Liver (tissue), 9 donors: ENCODE measurements around the gene ITGB1. TPM values are rescaled to one million over a fixed set of nuclear protein-coding genes. Genes with fewer than 3 reads are reported as not detected.
"Not testable (repeated sequence)": the region's sequence is repeated elsewhere in the genome, so short reads cannot be mapped to it uniquely, and the experiment has no call there.

Experiments
- DNase-seq: peaks from one replicate; pipeline ENCODE4 v3.0.0-alpha.2; 2017; ENCODE audit warnings: low spot score
- H3K27ac ChIP-seq, 2 donors: one replicate each; pipeline ENCODE4 v1.7.0; 2013; ENCODE audit warnings: inconsistent platforms in 2 of 2, low read length in 2 of 2, control low read depth in 1 of 2, low read depth in 1 of 2, mild to moderate bottlenecking in 1 of 2
- H3K27me3 ChIP-seq, 4 donors: one replicate each; pipeline versions ENCODE4 v1.6.1 to v1.7.0; 2013; ENCODE audit warnings: low read length in 3 of 4, inconsistent platforms in 1 of 4, mild to moderate bottlenecking in 1 of 4, moderate library complexity in 1 of 4; ENCODE audit not compliant: control insufficient read depth in 4 of 4, insufficient read depth in 4 of 4
- H3K36me3 ChIP-seq, 4 donors: one replicate each; pipeline versions ENCODE4 v1.6.1 to v1.7.0; 2013; ENCODE audit warnings: low read length in 3 of 4, mild to moderate bottlenecking in 3 of 4, low read depth in 1 of 4, moderate library complexity in 1 of 4; ENCODE audit not compliant: control insufficient read depth in 4 of 4, insufficient read depth in 3 of 4
- H3K4me1 ChIP-seq, 4 donors: one replicate each; pipeline versions ENCODE4 v1.6.1 to v1.7.0; 2013; ENCODE audit warnings: low read length in 3 of 4, mild to moderate bottlenecking in 3 of 4, moderate library complexity in 1 of 4; ENCODE audit not compliant: control insufficient read depth in 4 of 4, insufficient read depth in 4 of 4
- H3K4me3 ChIP-seq, 3 donors: one replicate each; pipeline versions ENCODE4 v1.6.1 to v1.7.0; 2013; ENCODE audit warnings: low read length in 3 of 3, control low read depth in 1 of 3, low read depth in 1 of 3, mild to moderate bottlenecking in 1 of 3
- H3K9ac ChIP-seq, 2 donors: one replicate each; pipeline ENCODE4 v1.7.0; 2013; ENCODE audit warnings: low read length in 2 of 2, mild to moderate bottlenecking in 2 of 2, moderate library complexity in 2 of 2, control low read depth in 1 of 2, low read depth in 1 of 2
- H3K9me3 ChIP-seq, 4 donors: one replicate each; pipeline versions ENCODE4 v1.6.1 to v1.7.0; 2013; ENCODE audit warnings: low read length in 3 of 4; ENCODE audit not compliant: control insufficient read depth in 4 of 4
- EGR1 ChIP-seq, 2 donors: IDR thresholded peaks; 2 replicates each; pipeline ENCODE4 v1.6.1; 2016 to 2018; ENCODE audit warnings: antibody characterized with exemption in 2 of 2, low read depth in 2 of 2
- FOXA1 ChIP-seq: IDR thresholded peaks from 2 replicates; pipeline ENCODE4 v1.6.1; 2016; ENCODE audit warnings: antibody characterized with exemption
- FOXA2 ChIP-seq: IDR thresholded peaks from 2 replicates; pipeline ENCODE4 v1.6.1; 2016; ENCODE audit warnings: antibody characterized with exemption
- GABPA ChIP-seq, 2 donors: IDR thresholded peaks in 1 of 2; conservative IDR thresholded peaks in 1 of 2; 2 replicates each; pipeline ENCODE4 v1.6.1; 2016; ENCODE audit warnings: antibody characterized with exemption in 2 of 2, mild to moderate bottlenecking in 1 of 2, moderate library complexity in 1 of 2
- JUND ChIP-seq, 2 donors: IDR thresholded peaks; 2 replicates each; pipeline ENCODE4 v1.6.1; 2016; ENCODE audit warnings: antibody characterized with exemption in 2 of 2
- MAX ChIP-seq: IDR thresholded peaks from 2 replicates; pipeline ENCODE4 v1.6.1; 2016; ENCODE audit warnings: antibody characterized with exemption
- NR2F2 ChIP-seq: IDR thresholded peaks from 2 replicates; pipeline ENCODE4 v1.6.1; 2016; ENCODE audit warnings: antibody characterized with exemption
- RAD21 ChIP-seq, 2 donors: IDR thresholded peaks; 2 replicates each; pipeline ENCODE4 v1.6.1; 2016; ENCODE audit warnings: antibody characterized with exemption in 2 of 2, mild to moderate bottlenecking in 2 of 2
- SP1 ChIP-seq: IDR thresholded peaks from 2 replicates; pipeline ENCODE4 v1.6.1; 2018; ENCODE audit warnings: antibody characterized with exemption, mild to moderate bottlenecking
- TAF1 ChIP-seq: conservative IDR thresholded peaks from 2 replicates; pipeline ENCODE4 v1.6.1; 2016; ENCODE audit warnings: antibody characterized with exemption, mild to moderate bottlenecking
- YY1 ChIP-seq: IDR thresholded peaks from 2 replicates; pipeline ENCODE4 v1.6.1; 2016; ENCODE audit warnings: antibody characterized with exemption, mild to moderate bottlenecking
- ZBTB33 ChIP-seq: IDR thresholded peaks from 2 replicates; pipeline ENCODE4 v1.6.1; 2016; ENCODE audit warnings: antibody characterized with exemption
- WGBS: extraction: QIAGEN DNeasy Blood & Tissue Kit; methylation state at CpG from one replicate; pipeline ENCODE4 v1.1.7; 2013; 5-methylcytosine and 5-hydroxymethylcytosine counted together
- polyA plus RNA-seq, 2 donors: library from polyadenylated mRNA; stranded (reverse) in 1 of 2; unstranded in 1 of 2; fragments of 200-250 nt in 1 of 2; fragments of >200 nt in 1 of 2; fragmentation: Nextera tagmentation in 1 of 2; extraction: Ambion mirVana in 1 of 2; gene quantifications; one replicate each; pipeline versions ENCODE4 v1.2.1 to v1.2.3, GENCODE V29; 2013 to 2015
- total RNA-seq, 2 donors: library from RNA; depleted of rRNA; stranded (reverse); fragments of >200 nt; gene quantifications; one replicate each; pipeline ENCODE4 v1.2.3, GENCODE V29; 2014
- TF ChIP-seq, protein P1 (sequence below): IDR thresholded peaks from 2 replicates; pipeline ENCODE4 v1.6.1; 2016; ENCODE audit warnings: antibody characterized with exemption, mild to moderate bottlenecking
- donor health status: healthy.
- donor health status: healthy.
- donor health status: healthy.
- donor health status: healthy.
- donor health status: healthy.

ITGB1 gene
- total and polyA plus RNA-seq, 4 donors: 109 to 308 (median 221) TPM

DNA sequence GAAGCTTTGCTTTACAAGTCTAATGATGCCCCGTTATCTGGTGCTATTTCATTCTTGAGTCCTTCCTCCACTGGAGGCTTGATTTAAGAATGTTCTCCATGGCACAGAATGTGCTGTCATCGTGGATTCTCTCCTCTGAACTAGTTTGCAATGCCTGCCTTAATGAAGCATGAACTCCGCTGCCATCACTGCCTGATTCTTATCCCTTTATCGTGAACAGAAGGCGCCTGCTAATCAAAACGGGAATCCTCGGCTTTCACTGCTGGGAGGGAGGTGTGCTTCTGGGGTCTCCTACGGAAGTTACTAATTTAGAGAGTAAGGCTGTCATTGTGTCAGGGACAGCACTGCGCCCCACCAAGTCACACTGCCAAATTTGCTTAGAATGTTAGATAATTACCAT, 56.2 kb downstream of the ITGB1 start:
- H3K4me3 ChIP-seq: no peak overlapping the region
- H3K27ac ChIP-seq: no peak overlapping the region
- WGBS: 90% methylated on average over 9 of the region's 9 CpGs
- no peak for TF ChIP-seq EGR1 (IDR thresholded peaks at IDR 0.05; ENCODE audit: low read depth in 2 of 2)
- no peak for TF ChIP-seq NR2F2
- no peak for TF ChIP-seq TAF1
- TF ChIP-seq FOXA1: no peak
- no peak for TF ChIP-seq RAD21 (IDR thresholded peaks at IDR 0.05)
- TF ChIP-seq MAX: no peak
- TF ChIP-seq SP1: no peak
- peaks cover 6 to 15% (median 8%) of the 10 kb centered on the region in 4 donors for H3K36me3 ChIP-seq
- no peak overlapping the region for H3K9ac ChIP-seq
- no peaks in the 10 kb centered on the region for H3K27me3 ChIP-seq
- no peak for DNase-seq
- H3K9me3 ChIP-seq: no peaks in the 10 kb centered on the region
- H3K4me1 ChIP-seq: peaks cover 0 to 7% (median 2%) of the 10 kb centered on the region in 4 donors

DNA sequence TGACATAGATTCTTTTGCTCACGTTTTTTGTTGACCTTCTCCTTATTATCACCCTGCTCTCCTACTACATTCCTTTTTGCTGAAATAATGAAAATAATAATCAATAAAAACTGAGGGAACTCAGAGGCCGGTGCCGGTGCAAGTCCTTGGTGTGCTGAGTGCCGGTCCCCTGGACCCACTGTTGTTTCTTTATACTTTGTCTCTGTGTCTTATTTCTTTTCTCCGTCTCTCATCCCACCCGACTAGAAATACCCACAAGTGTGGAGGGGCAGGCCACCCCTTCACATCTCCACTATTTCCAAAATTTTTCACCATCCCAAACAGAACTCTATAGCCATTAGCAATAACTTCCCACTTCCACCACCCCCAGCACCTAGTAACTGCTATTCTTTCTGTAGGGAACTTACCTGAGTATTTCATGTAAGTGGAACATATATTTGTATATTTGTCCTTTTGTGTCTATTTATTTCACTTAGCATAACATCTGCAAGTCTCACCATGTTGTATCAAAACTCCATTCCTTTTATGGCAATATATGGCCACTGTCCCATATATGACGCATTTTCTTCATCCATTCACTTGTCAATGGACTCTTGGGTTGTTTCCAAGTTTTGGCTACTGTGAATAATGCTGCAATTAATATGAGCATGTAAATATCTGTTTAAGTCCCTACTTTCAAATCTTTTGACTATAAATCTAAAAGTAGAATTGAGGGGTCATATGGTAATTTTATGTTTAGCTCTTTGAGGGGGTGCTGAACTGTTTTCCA, 62.6 kb downstream of the ITGB1 start:
- H3K9ac ChIP-seq, H3K27ac ChIP-seq, DNase-seq, H3K4me1 ChIP-seq, H3K9me3 ChIP-seq, H3K4me3 ChIP-seq, H3K27me3 ChIP-seq: not testable (repeated sequence)
- peaks cover 0 to 14% (median 9%) of the 10 kb centered on the region in 4 donors for H3K36me3 ChIP-seq
- 92% methylated on average over 7 of the region's 7 CpGs for WGBS

DNA sequence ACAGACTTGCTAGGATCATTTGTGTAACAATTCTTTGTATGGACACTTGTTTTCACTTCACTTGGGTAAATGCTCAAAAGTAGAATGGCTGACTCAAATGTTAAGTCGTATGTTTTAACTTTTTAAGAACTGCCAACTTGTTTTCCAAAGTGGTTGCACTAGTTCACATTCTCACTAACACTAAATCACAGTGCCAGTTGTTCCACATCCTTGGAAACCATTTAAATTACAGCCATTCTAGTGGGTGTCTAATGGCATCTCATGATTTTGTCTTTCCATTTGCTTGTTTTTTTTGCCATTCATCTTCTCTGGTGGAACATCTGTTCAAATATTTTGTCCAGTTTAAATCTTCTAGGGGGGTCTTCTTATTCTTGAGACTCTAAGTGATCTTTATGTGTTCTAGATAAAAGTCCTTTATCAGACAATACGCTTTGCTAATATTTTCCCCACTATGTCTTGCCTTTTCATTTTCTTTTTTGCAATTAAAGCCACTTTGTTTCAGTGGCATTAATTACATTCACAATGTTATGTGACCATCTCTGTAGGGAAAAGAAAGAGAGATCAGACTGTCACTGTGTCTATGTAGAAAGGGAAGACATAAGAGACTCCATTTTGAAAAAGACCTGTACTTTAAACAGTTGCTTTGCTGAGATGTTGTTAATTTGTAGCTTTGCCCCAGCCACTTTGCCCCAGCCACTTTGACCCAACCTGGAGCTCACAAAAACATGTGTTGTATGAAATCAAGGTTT, 63.9 kb downstream of the ITGB1 start:
- no peak overlapping the region for H3K9ac ChIP-seq
- WGBS: 92% methylated on average over 2 of the region's 2 CpGs
- H3K4me3 ChIP-seq: no peak overlapping the region
- no peaks in the 10 kb centered on the region for H3K4me1 ChIP-seq
- no peak overlapping the region for H3K27ac ChIP-seq
- no peaks in the 10 kb centered on the region for H3K9me3 ChIP-seq
- H3K27me3 ChIP-seq: no peaks in the 10 kb centered on the region
- no peak for DNase-seq
- no peak for TF ChIP-seq NR2F2
- TF ChIP-seq RAD21 (IDR thresholded peaks at IDR 0.05): no peak
- TF ChIP-seq GABPA (IDR thresholded peaks at IDR 0.05 in 1 of 2, conservative IDR thresholded peaks at IDR 0.05 in 1 of 2): no peak
- no peak for TF ChIP-seq ZBTB33
- TF ChIP-seq TAF1: no peak
- TF ChIP-seq YY1: no peak
- TF ChIP-seq JUND (IDR thresholded peaks at IDR 0.05): no peak
- TF ChIP-seq, protein P1, sequence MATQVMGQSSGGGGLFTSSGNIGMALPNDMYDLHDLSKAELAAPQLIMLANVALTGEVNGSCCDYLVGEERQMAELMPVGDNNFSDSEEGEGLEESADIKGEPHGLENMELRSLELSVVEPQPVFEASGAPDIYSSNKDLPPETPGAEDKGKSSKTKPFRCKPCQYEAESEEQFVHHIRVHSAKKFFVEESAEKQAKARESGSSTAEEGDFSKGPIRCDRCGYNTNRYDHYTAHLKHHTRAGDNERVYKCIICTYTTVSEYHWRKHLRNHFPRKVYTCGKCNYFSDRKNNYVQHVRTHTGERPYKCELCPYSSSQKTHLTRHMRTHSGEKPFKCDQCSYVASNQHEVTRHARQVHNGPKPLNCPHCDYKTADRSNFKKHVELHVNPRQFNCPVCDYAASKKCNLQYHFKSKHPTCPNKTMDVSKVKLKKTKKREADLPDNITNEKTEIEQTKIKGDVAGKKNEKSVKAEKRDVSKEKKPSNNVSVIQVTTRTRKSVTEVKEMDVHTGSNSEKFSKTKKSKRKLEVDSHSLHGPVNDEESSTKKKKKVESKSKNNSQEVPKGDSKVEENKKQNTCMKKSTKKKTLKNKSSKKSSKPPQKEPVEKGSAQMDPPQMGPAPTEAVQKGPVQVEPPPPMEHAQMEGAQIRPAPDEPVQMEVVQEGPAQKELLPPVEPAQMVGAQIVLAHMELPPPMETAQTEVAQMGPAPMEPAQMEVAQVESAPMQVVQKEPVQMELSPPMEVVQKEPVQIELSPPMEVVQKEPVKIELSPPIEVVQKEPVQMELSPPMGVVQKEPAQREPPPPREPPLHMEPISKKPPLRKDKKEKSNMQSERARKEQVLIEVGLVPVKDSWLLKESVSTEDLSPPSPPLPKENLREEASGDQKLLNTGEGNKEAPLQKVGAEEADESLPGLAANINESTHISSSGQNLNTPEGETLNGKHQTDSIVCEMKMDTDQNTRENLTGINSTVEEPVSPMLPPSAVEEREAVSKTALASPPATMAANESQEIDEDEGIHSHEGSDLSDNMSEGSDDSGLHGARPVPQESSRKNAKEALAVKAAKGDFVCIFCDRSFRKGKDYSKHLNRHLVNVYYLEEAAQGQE: no peak
- no peak for TF ChIP-seq FOXA2
- H3K36me3 ChIP-seq: peaks cover 0 to 11% (median 8%) of the 10 kb centered on the region in 4 donors
